Esophagus squamous epithelium (tissue), 5 donors: ENCODE results near the gene RAPGEF5. TPM values are rescaled to one million over a fixed set of nuclear protein-coding genes. Genes with fewer than 3 reads are reported as not detected.

ENCODE experiments used
- DNase-seq: peaks from one replicate; lab custom pipeline; 2025; lab: John Stamatoyannopoulos, UW
- H3K27ac ChIP-seq, 4 donors: fragments of 200-600 bp; sonication (generic); one replicate each; pipeline ENCODE4 v1.5.1; 2016 to 2019; ENCODE audit warnings: mild to moderate bottlenecking in 1 of 4
- H3K27me3 ChIP-seq, 4 donors: fragments of 200-600 bp; sonication (generic); 1 replicate in 3 of 4; 2 replicates in 1 of 4; pipeline versions ENCODE4 v1.5.1 to v1.6.0; 2017 to 2021; ENCODE audit warnings: antibody characterized with exemption in 1 of 4
- H3K36me3 ChIP-seq, 3 donors: fragments of 200-600 bp; sonication (generic); one replicate each; pipeline ENCODE4 v1.5.1; 2016 to 2019
- H3K4me1 ChIP-seq, 3 donors: fragments of 200-600 bp; sonication (generic); one replicate each; pipeline ENCODE4 v1.5.1; 2017 to 2019
- H3K4me3 ChIP-seq, 4 donors: fragments of 200-600 bp; sonication (generic); 1 replicate in 3 of 4; 2 replicates in 1 of 4; pipeline ENCODE4 v1.5.1; 2016 to 2019; ENCODE audit warnings: mild to moderate bottlenecking in 2 of 4, moderate library complexity in 1 of 4
- H3K9me3 ChIP-seq, 3 donors: fragments of 200-600 bp; sonication (generic); one replicate each; pipeline ENCODE4 v1.5.1; 2016 to 2019
- CTCF ChIP-seq, 6 experiments: fragments of 450-650 bp in 4 of 6; fragments of 200-600 bp in 2 of 6; sonication (generic) in 2 of 6; IDR thresholded peaks; one replicate each; pipeline ENCODE4 v1.5.1; 2016 to 2019; ENCODE audit warnings: antibody characterized with exemption in 6 of 6, mild to moderate bottlenecking in 4 of 6, moderate library complexity in 4 of 6
- POLR2A ChIP-seq, 4 donors: fragments of 450-650 bp; IDR thresholded peaks; one replicate each; pipeline ENCODE4 v1.6.1; 2017; ENCODE audit warnings: antibody characterized with exemption in 4 of 4, mild to moderate bottlenecking in 4 of 4, moderate library complexity in 3 of 4
- WGBS, 2 donors: methylation state at CpG; one replicate each; pipeline ENCODE4 v1.1.5; 2018; 5-methylcytosine and 5-hydroxymethylcytosine counted together
- intact Hi-C: fragments of 100-400 bp; cut with DNase I; formaldehyde crosslinking; loops from one replicate; pipeline ENCODE4 v1.15.0; 2022
- total RNA-seq, 4 donors: library from RNA; depleted of rRNA; stranded (reverse); fragments of >200 nt; gene quantifications; one replicate each; pipeline ENCODE4 v1.1.0, GENCODE V29; 2016
- donor health status: DM: yes; HTN: yes; CAD: no.

RAPGEF5 gene
- total RNA-seq, 4 donors from 2014 or later = 16.9 to 50.5 (median 38.4) TPM

DNA sequence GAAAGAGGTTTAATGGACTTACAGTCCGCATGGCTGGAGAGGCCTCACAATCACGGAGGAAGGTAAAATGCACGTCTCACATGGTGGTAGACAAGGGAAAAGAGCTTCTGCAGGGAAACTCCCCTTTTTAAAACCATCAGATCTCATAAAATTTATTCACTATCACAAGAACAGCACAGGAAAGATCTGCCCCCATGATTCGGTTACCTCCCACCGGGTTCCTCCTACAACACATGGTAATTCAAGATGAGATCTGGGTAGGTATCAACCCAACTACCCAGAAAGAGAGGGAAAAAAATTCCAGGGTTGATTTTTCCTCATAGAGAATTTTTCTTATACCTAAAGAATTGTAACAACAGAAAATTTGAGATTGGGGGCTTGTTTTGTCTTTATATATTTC, 13.9 kb downstream of the RAPGEF5 start:
- intact Hi-C loops = no loop called here
- no peak for DNase-seq
- no peaks in the 10 kb centered on the region for H3K36me3 ChIP-seq
- H3K27me3 ChIP-seq = no peaks in the 10 kb centered on the region
- WGBS, 2 donors = 87 to 93% methylated on average over 5 of the region's 5 CpGs
- peaks cover 6 to 36% (median 9%) of the 10 kb centered on the region in 3 donors for H3K4me1 ChIP-seq
- no peak overlapping the region for H3K27ac ChIP-seq
- TF ChIP-seq POLR2A (IDR thresholded peaks at IDR 0.05) = no peak
- TF ChIP-seq CTCF (IDR thresholded peaks at IDR 0.05) = no peak
- no peak overlapping the region for H3K4me3 ChIP-seq
- H3K9me3 ChIP-seq = no peaks in the 10 kb centered on the region

DNA sequence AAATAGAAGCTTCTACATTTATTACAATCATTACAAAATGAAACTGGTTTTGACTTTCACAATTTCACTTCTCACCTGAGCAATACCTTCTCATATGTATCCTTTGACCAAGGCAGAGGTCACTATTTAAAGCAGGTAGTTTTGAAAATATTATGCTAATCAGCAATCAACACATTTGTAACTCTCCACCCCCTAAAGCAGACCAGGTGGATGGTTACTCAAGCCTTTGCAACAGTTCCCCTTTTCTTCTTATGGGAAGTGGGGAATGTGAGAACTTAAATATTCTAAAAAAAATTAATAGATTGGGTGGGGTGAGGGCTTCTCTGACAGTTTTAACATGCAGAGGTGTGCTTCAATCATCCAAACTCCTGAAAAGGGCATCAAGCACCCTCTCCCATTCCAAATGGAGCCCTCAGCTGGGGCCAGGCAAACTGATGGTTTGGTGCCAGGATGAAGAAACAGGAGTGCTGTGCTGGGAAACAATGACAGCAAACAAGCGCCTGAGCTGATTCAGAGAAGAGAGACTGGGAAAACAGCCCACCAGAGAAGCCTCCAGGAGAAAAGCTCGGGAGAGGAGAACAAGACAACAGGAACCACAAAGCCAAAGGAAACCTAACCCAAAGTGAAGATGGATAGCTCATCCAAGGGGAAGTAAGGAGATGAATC, 17.1 kb downstream of the RAPGEF5 start:
- Histone ChIP-seq H3K27me3 (no peaks in the 10 kb centered on the region), H3K4me3 (no peak overlapping the region), H3K36me3 (no peaks in the 10 kb centered on the region), H3K27ac (no peak overlapping the region), H3K9me3 (no peaks in the 10 kb centered on the region), H3K4me1 (peaks cover 3 to 27% (median 9%) of the 10 kb centered on the region in 3 donors)
- no peak for DNase-seq
- 48 to 53% methylated on average over 2 of the region's 2 CpGs for WGBS, 2 donors
- TF ChIP-seq CTCF (IDR thresholded peaks at IDR 0.05) (no peak), POLR2A (IDR thresholded peaks at IDR 0.05) (no peak)
- intact Hi-C loops = no loop called here

DNA sequence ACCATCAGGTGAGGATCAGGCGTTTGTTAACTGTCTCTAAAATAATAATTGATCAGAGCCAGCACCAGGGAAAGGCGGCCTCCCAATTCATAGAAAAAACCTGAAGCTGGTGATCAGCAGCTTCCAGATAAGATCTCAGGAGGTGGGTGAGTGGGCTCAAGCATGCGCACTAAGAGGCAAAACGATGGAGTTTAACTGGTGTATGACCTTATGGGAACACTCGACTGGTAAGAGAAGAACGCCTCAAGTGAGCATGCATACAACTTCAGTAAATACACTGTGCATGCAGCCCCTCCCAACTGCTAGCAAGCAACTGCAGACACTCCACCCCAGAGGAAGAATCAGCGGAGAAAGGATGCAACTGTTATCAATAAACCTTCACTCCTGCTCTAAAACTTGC, 18.1 kb downstream of the RAPGEF5 start:
- TF ChIP-seq CTCF (IDR thresholded peaks at IDR 0.05) = no peak
- no peak for TF ChIP-seq POLR2A (IDR thresholded peaks at IDR 0.05)
- no peaks in the 10 kb centered on the region for H3K9me3 ChIP-seq
- H3K36me3 ChIP-seq = no peaks in the 10 kb centered on the region
- no peak for DNase-seq
- H3K4me3 ChIP-seq = no peak overlapping the region
- 79% methylated on average over 7 of the region's 7 CpGs for WGBS, 2 donors
- peaks cover 0 to 37% (median 8%) of the 10 kb centered on the region in 3 donors for H3K4me1 ChIP-seq
- no peak overlapping the region for H3K27ac ChIP-seq
- no peaks in the 10 kb centered on the region for H3K27me3 ChIP-seq
- intact Hi-C loops = no loop called here

GRCh38 chr7:22338411-22338810, 18.5 kb downstream of the RAPGEF5 start:
- Histone ChIP-seq H3K4me1 (peaks cover 0 to 41% (median 8%) of the 10 kb centered on the region in 3 donors), H3K9me3 (no peaks in the 10 kb centered on the region), H3K27ac (no peak overlapping the region), H3K27me3 (no peaks in the 10 kb centered on the region), H3K4me3 (no peak overlapping the region), H3K36me3 (no peaks in the 10 kb centered on the region)
- TF ChIP-seq POLR2A (IDR thresholded peaks at IDR 0.05) (no peak), CTCF (IDR thresholded peaks at IDR 0.05) (no peak)
- WGBS, 2 donors = 64 to 65% methylated on average over 2 of the region's 2 CpGs
- intact Hi-C loops = no loop called here
- no peak for DNase-seq

DNA sequence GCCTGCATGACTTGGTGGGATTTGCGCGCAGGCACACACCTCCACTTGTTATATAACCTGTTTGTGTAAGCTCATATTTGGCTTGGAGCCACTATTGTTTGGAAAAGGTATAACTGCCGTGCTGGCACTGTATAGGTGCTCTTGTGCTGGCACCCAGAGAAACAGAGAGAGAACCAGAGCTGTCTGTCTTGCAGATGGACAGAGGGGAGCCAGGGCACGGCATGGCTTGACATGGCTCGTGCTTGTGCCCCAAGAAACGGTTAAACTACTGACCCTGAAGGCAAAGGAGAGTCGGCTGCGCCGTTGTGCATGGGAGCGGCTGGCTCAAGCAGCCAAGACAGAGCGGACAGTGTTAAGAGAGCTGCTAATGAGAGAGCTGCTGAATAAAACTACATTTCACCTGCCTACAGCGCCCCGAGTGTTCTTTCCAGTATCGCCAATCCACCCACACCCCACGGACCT, 23.2 kb downstream of the RAPGEF5 start:
- no peak for DNase-seq
- Histone ChIP-seq H3K27me3 (no peaks in the 10 kb centered on the region), H3K9me3 (no peaks in the 10 kb centered on the region), H3K4me1 (peaks cover 0 to 57% (median 16%) of the 10 kb centered on the region in 3 donors), H3K36me3 (no peaks in the 10 kb centered on the region), H3K4me3 (no peak overlapping the region), H3K27ac (peak overlapping the region; percentile 6 to 66 (median 38))
- 46 to 56% methylated on average over 12 to 15 of the region's 15 CpGs for WGBS, 2 donors
- intact Hi-C loops = no loop called here
- TF ChIP-seq POLR2A (IDR thresholded peaks at IDR 0.05) (no peak), CTCF (IDR thresholded peaks at IDR 0.05) (no peak)
